A549 (cell line): ENCODE results near the gene SORCS2. TPM values are rescaled to one million over a fixed set of nuclear protein-coding genes. Genes with fewer than 3 reads are reported as not detected.

ENCODE experiments used
- ATAC-seq, 2 experiments: fragments of 200-7000 bp in 1 of 2; fragments of >200 bp in 1 of 2; cut with Nextera tagmentation in 1 of 2; cut with Tn5 transposase in 1 of 2; 3 replicates each; pipeline versions ENCODE4 v1.8.0 to v1.9.1; 2018 to 2020; ENCODE audit warnings: mild to moderate bottlenecking in 1 of 2, moderate library complexity in 1 of 2
- CTCF ChIA-PET: fragments of 300-600 bp; sonication (Branson Sonifier 250); formaldehyde crosslinking; extraction: SDS; loops from one replicate; lab custom pipeline; 2021; ENCODE audit warnings: antibody characterized with exemption, inconsistent platforms; lab: Yijun Ruan, JAX
- POLR2A ChIA-PET: fragments of 350-600 bp; formaldehyde crosslinking; extraction: SDS; loops from one replicate; lab custom pipeline; 2021; ENCODE audit warnings: antibody characterized with exemption, inconsistent platforms; lab: Yijun Ruan, JAX
- DNase-seq, 2 experiments: peaks; one replicate each; pipeline versions ENCODE4 v3.0.0 to v3.0.0-alpha.2; 2011 to 2016; ENCODE audit warnings: low read depth in 1 of 2, low spot score in 1 of 2
- FAIRE-seq: peaks from 2 replicates; lab custom pipeline; 2011; peaks lifted over from hg19 to GRCh38; lab: Jason Lieb, UNC
- H3K27ac ChIP-seq, 2 experiments: fragments of >200 bp; sonication (Bioruptor Twin); formaldehyde crosslinking; 3 replicates each; pipeline ENCODE4 v1.5.1; 2016 to 2017
- H3K4me1 ChIP-seq: fragments of >200 bp; sonication (Bioruptor Twin); formaldehyde crosslinking; 3 replicates; pipeline ENCODE4 v1.6.1; 2016
- H3K4me2 ChIP-seq: fragments of >200 bp; sonication (Bioruptor Twin); formaldehyde crosslinking; 3 replicates; pipeline ENCODE4 v1.6.1; 2016
- H3K4me3 ChIP-seq: fragments of >200 bp; sonication (Bioruptor Twin); formaldehyde crosslinking; 3 replicates; pipeline ENCODE4 v1.5.1; 2016
- H3K9me3 ChIP-seq: fragments of >200 bp; sonication (Bioruptor Twin); formaldehyde crosslinking; 3 replicates; pipeline ENCODE4 v1.6.1; 2016
- BHLHE40 ChIP-seq: IDR thresholded peaks from 2 replicates; pipeline ENCODE4 v1.6.1; 2012; ENCODE audit warnings: low read depth, low read length, inconsistent platforms
- CBX8 ChIP-seq: fragments of 200-600 bp; sonication (generic); IDR thresholded peaks from 2 replicates; pipeline ENCODE4 v1.6.1; 2016
- CEBPB ChIP-seq, 2 experiments: fragments of >200 bp in 1 of 2; sonication (Bioruptor Twin) in 1 of 2; formaldehyde crosslinking in 1 of 2; IDR thresholded peaks; 2 replicates each; pipeline ENCODE4 v1.6.1; 2012 to 2016
- CHD2 ChIP-seq: fragments of 150-350 bp; IDR thresholded peaks from 2 replicates; pipeline ENCODE4 v1.6.1; 2014; ENCODE audit warnings: low read length; ENCODE audit not compliant: partially characterized antibody
- CHD4 ChIP-seq: fragments of 200-600 bp; sonication (generic); IDR thresholded peaks from 2 replicates; pipeline ENCODE4 v1.6.1; 2016; ENCODE audit warnings: antibody characterized with exemption, mild to moderate bottlenecking, borderline replicate concordance
- CTCF ChIP-seq: fragments of >200 bp; sonication (Bioruptor Twin); formaldehyde crosslinking; IDR thresholded peaks from 3 replicates; pipeline ENCODE4 v1.5.1; 2016
- ELK1 ChIP-seq: fragments of 150-350 bp; IDR thresholded peaks from 2 replicates; pipeline ENCODE4 v1.6.1; 2014; ENCODE audit warnings: low read depth, mild to moderate bottlenecking, low read length
- GATA3 ChIP-seq: IDR thresholded peaks from 2 replicates; pipeline ENCODE4 v1.6.1; 2012; ENCODE audit warnings: borderline replicate concordance
- HES2 ChIP-seq: fragments of >200 bp; sonication (Bioruptor Twin); formaldehyde crosslinking; IDR thresholded peaks from 2 replicates; pipeline ENCODE4 v1.6.1; 2016
- NFE2L2 ChIP-seq: fragments of 150-350 bp; conservative IDR thresholded peaks from 2 replicates; pipeline ENCODE4 v1.6.1; 2014; ENCODE audit warnings: low read length
- NR3C1 ChIP-seq: fragments of >200 bp; sonication (Bioruptor Twin); formaldehyde crosslinking; IDR thresholded peaks from 3 replicates; pipeline ENCODE4 v1.6.1; 2017
- PBX3 ChIP-seq: IDR thresholded peaks from 2 replicates; pipeline ENCODE4 v1.6.1; 2012
- POLR2A ChIP-seq: IDR thresholded peaks from 2 replicates; pipeline ENCODE4 v1.6.1; 2012; ENCODE audit warnings: mild to moderate bottlenecking, low read length
- RAD21 ChIP-seq, 2 experiments: fragments of >200 bp in 1 of 2; sonication (Bioruptor Twin) in 1 of 2; formaldehyde crosslinking in 1 of 2; IDR thresholded peaks in 1 of 2; conservative IDR thresholded peaks in 1 of 2; 2 replicates in 1 of 2; 3 replicates in 1 of 2; pipeline ENCODE4 v1.6.1; 2012 to 2018; ENCODE audit warnings: inconsistent platforms in 1 of 2
- REST ChIP-seq: fragments of 200-600 bp; sonication (generic); IDR thresholded peaks from 2 replicates; pipeline ENCODE4 v1.6.1; 2016; ENCODE audit warnings: antibody characterized with exemption, mild to moderate bottlenecking, moderate library complexity
- RFX5 ChIP-seq: fragments of 450-650 bp; IDR thresholded peaks from 2 replicates; pipeline ENCODE4 v1.7.1; 2014; ENCODE audit warnings: antibody characterized with exemption, mild to moderate bottlenecking, moderate library complexity
- SMC3 ChIP-seq: fragments of >200 bp; sonication (Bioruptor Twin); formaldehyde crosslinking; IDR thresholded peaks from 3 replicates; pipeline ENCODE4 v1.6.1; 2018; ENCODE audit warnings: inconsistent platforms
- USF2 ChIP-seq: fragments of 450-650 bp; IDR thresholded peaks from 2 replicates; pipeline ENCODE4 v1.6.1; 2014; ENCODE audit warnings: antibody characterized with exemption
- ZNF302 ChIP-seq: fragments of 250-450 bp; sonication (Bioruptor Pico); IDR thresholded peaks from 2 replicates; pipeline ENCODE4 v1.9.0; 2021; ENCODE audit warnings: inconsistent platforms, mild to moderate bottlenecking, moderate library complexity
- WGBS: methylation state at CpG from one replicate; pipeline ENCODE4 v1.1.6; 2017; ENCODE audit errors: missing lambda C conversion rate; 5-methylcytosine and 5-hydroxymethylcytosine counted together
- polyA plus RNA-seq, 4 experiments: library from polyadenylated mRNA; depleted of rRNA in 3 of 4; stranded (reverse); fragments of >200 nt; fragmentation: RNase III in 1 of 4; extraction: RNeasy Plus Mini Kit Qiagen cat#74134 plus additional on column Dnase treatment in 1 of 4; gene quantifications; 2 replicates in 3 of 4; 3 replicates in 1 of 4; pipeline ENCODE4 v1.2.3, GENCODE V29; 2011 to 2017

Gene SORCS2
- polyA plus RNA-seq, 2 of the 4 experiments (the other 2 are of a cell fraction), result 1.4 to 4.6 TPM

- POLR2A ChIA-PET, result no interaction called here
- DNase-seq (peak; percentile 58 to 69), ATAC-seq (peak; percentile 72 to 89; a peak in 4 of 6 replicates), FAIRE-seq (no peak)
- TF ChIP-seq NR3C1 (no peak), POLR2A (no peak), CTCF (peak; percentile 48), SMC3 (peak; percentile 50), PBX3 (no peak), HES2 (no peak), USF2 (no peak), CEBPB (IDR thresholded peaks at IDR 0.05) (no peak), ZNF302 (no peak), REST (no peak), RAD21 (conservative IDR thresholded peaks at IDR 0.05 in 1 of 2, IDR thresholded peaks at IDR 0.05 in 1 of 2) (peak; percentile 64 to 65), CBX8 (no peak), ELK1 (no peak)
- CTCF ChIA-PET, result interaction anchor here (0.7 to 2.7 kb wide), 18 partner anchors 10 to 178 kb away, joined by 3 to 18 read pairs (median 4); partner anchors contain the start of gene SORCS2
- Histone ChIP-seq H3K4me2 (no peak overlapping the region), H3K4me3 (no peak overlapping the region), H3K9me3 (no peaks in the 10 kb centered on the region), H3K27ac (peak overlapping the region in 1 of 2 experiments; percentile 54; a peak in 3 of 6 replicates), H3K4me1 (peaks cover 21% of the 10 kb centered on the region)
- 82% methylated on average over 9 of the region's 24 CpGs for WGBS
Measured at GRCh38 chr4:7335344-7336066, 143.2 kb downstream of the SORCS2 start.

GRCh38 chr4:7336067-7336569, 143.8 kb downstream of the SORCS2 start:
- DNase-seq, result no peak
- peaks cover 21% of the 10 kb centered on the region for H3K4me1 ChIP-seq
- 72% methylated on average over 5 of the region's 17 CpGs for WGBS
- ChIA-PET POLR2A (no interaction called here), CTCF (interaction anchor here (0.8 to 2.7 kb wide), 16 partner anchors 9 to 179 kb away, joined by 3 to 18 read pairs (median 4); partner anchors contain the start of gene SORCS2)
- H3K9me3 ChIP-seq, result no peaks in the 10 kb centered on the region
- TF ChIP-seq POLR2A (no peak), CHD2 (no peak), GATA3 (no peak), ZNF302 (no peak), SMC3 (no peak), RFX5 (no peak), PBX3 (no peak), BHLHE40 (no peak), CBX8 (no peak), REST (no peak), CHD4 (no peak), NFE2L2 (no peak)
- no peak overlapping the region for H3K27ac ChIP-seq
- FAIRE-seq, result no peak
- no peak overlapping the region for H3K4me3 ChIP-seq
- H3K4me2 ChIP-seq, result no peak overlapping the region
- no peak; a peak in 1 of 6 replicates for ATAC-seq
